ENCODE data around the gene GPRC5B.

GRCh38 chr16:19833176-19833575 is 51.5 kb downstream of the GPRC5B start:
- TF ChIP-seq EZH2phosphoT487 (IDR thresholded peaks at IDR 0.05; ENCODE audit: borderline replicate concordance) (no peak), CTCF (conservative IDR thresholded peaks at IDR 0.05; ENCODE audit: low read length) (no peak)
